NT2/D1 (cell line): ENCODE results near the gene GDNF.

Experiments
- SUZ12 ChIP-seq: IDR thresholded peaks from 2 replicates; pipeline ENCODE4 v1.6.1; 2011; ENCODE audit not compliant: insufficient read length, insufficient read depth; ENCODE audit errors: extremely low read depth
- YY1 ChIP-seq: IDR thresholded peaks from 2 replicates; pipeline ENCODE4 v1.6.1; 2011; ENCODE audit not compliant: insufficient read length, insufficient read depth
- ZNF274 ChIP-seq: IDR thresholded peaks from 2 replicates; pipeline ENCODE4 v1.6.1; 2011; ENCODE audit warnings: mild to moderate bottlenecking, low read depth, low read length

- TF ChIP-seq SUZ12 (no peak), ZNF274 (no peak), YY1 (no peak)
Measured at GRCh38 chr5:37823433-37824152, 16.2 kb downstream of the GDNF start.
